Measurements from ENCODE around the gene ERAL1. TPM values are rescaled to one million over a fixed set of nuclear protein-coding genes. Genes with fewer than 3 reads are reported as not detected.

Gene ERAL1
- total RNA-seq, 4 donors from 2014 or later = 39.4 to 45.2 (median 41.6) TPM

- WGBS, 2 donors = 92 to 100% methylated on average over 5 of the region's 5 CpGs
- TF ChIP-seq CTCF (IDR thresholded peaks at IDR 0.05) = no peak
- no peak for TF ChIP-seq POLR2A (IDR thresholded peaks at IDR 0.05)
- no peak for DNase-seq (ENCODE audit: low spot score in 2 of 2)
- H3K4me3 ChIP-seq (ENCODE audit: low read depth, poor library complexity, severe bottlenecking) = no peak overlapping the region
- intact Hi-C loops (cut with DNase I; ENCODE audit: low total_unique reads) = no loop called here
Observed at GRCh38 chr17:28856028-28856574, 1.3 kb downstream of the ERAL1 start.

- no peak for DNase-seq (ENCODE audit: low spot score in 2 of 2)
- TF ChIP-seq POLR2A (IDR thresholded peaks at IDR 0.05) = no peak
- no peak for TF ChIP-seq CTCF (IDR thresholded peaks at IDR 0.05)
- no peak overlapping the region for H3K4me3 ChIP-seq (ENCODE audit: low read depth, poor library complexity, severe bottlenecking)
- 92 to 97% methylated on average over 3 of the region's 3 CpGs for WGBS, 2 donors
- intact Hi-C loops (cut with DNase I; ENCODE audit: low total_unique reads) = no loop called here
Observed at GRCh38 chr17:28857905-28858800, 3.3 kb downstream of the ERAL1 start.

- no peak for DNase-seq (ENCODE audit: low spot score in 2 of 2)
- H3K4me3 ChIP-seq (ENCODE audit: low read depth, poor library complexity, severe bottlenecking) = no peak overlapping the region
- intact Hi-C loops (cut with DNase I; ENCODE audit: low total_unique reads) = no loop called here
- TF ChIP-seq CTCF (IDR thresholded peaks at IDR 0.05) (no peak), POLR2A (IDR thresholded peaks at IDR 0.05) (no peak)
- WGBS, 2 donors = 43 to 50% methylated on average over 2 of the region's 2 CpGs
Observed at GRCh38 chr17:28858801-28859355, 4.1 kb downstream of the ERAL1 start.

GRCh38 chr17:28860363-28860808 lies 5.6 kb downstream of the ERAL1 start:
- no peak for DNase-seq (ENCODE audit: low spot score in 2 of 2)
- no peak overlapping the region for H3K4me3 ChIP-seq (ENCODE audit: low read depth, poor library complexity, severe bottlenecking)
- intact Hi-C loops (cut with DNase I; ENCODE audit: low total_unique reads) = no loop called here
- 96 to 99% methylated on average over 4 of the region's 4 CpGs for WGBS, 2 donors
- TF ChIP-seq POLR2A (IDR thresholded peaks at IDR 0.05) = no peak
- no peak for TF ChIP-seq CTCF (IDR thresholded peaks at IDR 0.05)

- TF ChIP-seq POLR2A (IDR thresholded peaks at IDR 0.05) (no peak), CTCF (IDR thresholded peaks at IDR 0.05) (no peak)
- no peak overlapping the region for H3K4me3 ChIP-seq (ENCODE audit: low read depth, poor library complexity, severe bottlenecking)
- WGBS, 2 donors = 66 to 68% methylated on average over 8 of the region's 8 CpGs
- intact Hi-C loops (cut with DNase I; ENCODE audit: low total_unique reads) = no loop called here
- DNase-seq (ENCODE audit: low spot score in 2 of 2) = no peak
Observed at GRCh38 chr17:28861393-28862203, 6.8 kb downstream of the ERAL1 start.

Measured in lower leg skin (tissue), 4 donors.